H9 (cell line): ENCODE data around the gene TRIM9. TPM values are rescaled to one million over a fixed set of nuclear protein-coding genes. Genes with fewer than 3 reads are reported as not detected.

Experiments
- DNase-seq: peaks from one replicate; pipeline ENCODE4 v3.0.0-alpha.2; 2017
- H2AFZ ChIP-seq: one replicate; pipeline ENCODE4 v1.6.1; 2013; ENCODE audit warnings: mild to moderate bottlenecking, low read length, control low read depth, moderate library complexity
- H2AK5ac ChIP-seq: 2 replicates; pipeline ENCODE4 v1.6.1; 2013; ENCODE audit warnings: low read length, control low read depth, mixed read lengths; ENCODE audit not compliant: insufficient read length
- H2BK120ac ChIP-seq: one replicate; pipeline ENCODE4 v1.6.1; 2013; ENCODE audit warnings: low read depth, mild to moderate bottlenecking, low read length, control low read depth, inconsistent platforms; ENCODE audit not compliant: poor library complexity, severe bottlenecking
- H2BK12ac ChIP-seq: 2 replicates; pipeline ENCODE4 v1.6.1; 2013; ENCODE audit warnings: low read length, control low read depth, mixed read lengths, low read depth; ENCODE audit not compliant: insufficient read length
- H2BK15ac ChIP-seq: 2 replicates; pipeline ENCODE4 v1.6.1; 2013; ENCODE audit warnings: low read depth, low read length, control low read depth
- H2BK20ac ChIP-seq: one replicate; pipeline ENCODE4 v1.6.1; 2013; ENCODE audit warnings: low read depth, mild to moderate bottlenecking, low read length, control low read depth, inconsistent platforms; ENCODE audit not compliant: poor library complexity, severe bottlenecking
- H2BK5ac ChIP-seq: 2 replicates; pipeline ENCODE4 v1.6.1; 2013; ENCODE audit warnings: low read length, control low read depth, mixed read lengths; ENCODE audit not compliant: insufficient read length
- H3K14ac ChIP-seq: 2 replicates; pipeline ENCODE4 v1.6.1; 2013; ENCODE audit warnings: low read length, control low read depth; ENCODE audit not compliant: insufficient read depth
- H3K18ac ChIP-seq: 2 replicates; pipeline ENCODE4 v1.6.1; 2013; ENCODE audit warnings: low read depth, mild to moderate bottlenecking, mixed read lengths, low read length, control low read depth; ENCODE audit not compliant: insufficient read length
- H3K23ac ChIP-seq: 2 replicates; pipeline ENCODE4 v1.6.1; 2013; ENCODE audit warnings: low read length, control low read depth, mixed read lengths, low read depth; ENCODE audit not compliant: insufficient read length
- H3K23me2 ChIP-seq: 2 replicates; pipeline ENCODE4 v1.6.1; 2013; ENCODE audit warnings: low read depth, mild to moderate bottlenecking, mixed read lengths, low read length, control low read depth; ENCODE audit not compliant: insufficient read length, poor library complexity, severe bottlenecking
- H3K27ac ChIP-seq: 2 replicates; pipeline ENCODE4 v1.5.1; 2013; ENCODE audit warnings: low read length, control low read depth, mixed read lengths, low read depth; ENCODE audit not compliant: insufficient read length
- H3K27me3 ChIP-seq: 2 replicates; pipeline ENCODE4 v1.6.1; 2013; ENCODE audit warnings: low read length, control low read depth, inconsistent platforms; ENCODE audit not compliant: insufficient read depth
- H3K4ac ChIP-seq: 2 replicates; pipeline ENCODE4 v1.6.1; 2013; ENCODE audit warnings: low read depth, mild to moderate bottlenecking, control low read depth, inconsistent platforms, low read length, moderate library complexity
- H3K4me1 ChIP-seq: 2 replicates; pipeline ENCODE4 v1.6.1; 2013; ENCODE audit warnings: low read length, control low read depth, inconsistent platforms; ENCODE audit not compliant: insufficient read depth
- H3K4me2 ChIP-seq: 2 replicates; pipeline ENCODE4 v1.6.1; 2013; ENCODE audit warnings: low read length, control low read depth, mixed read lengths; ENCODE audit not compliant: insufficient read length, insufficient read depth
- H3K56ac ChIP-seq: 2 replicates; pipeline ENCODE4 v1.6.1; 2013; ENCODE audit warnings: low read depth, mild to moderate bottlenecking, mixed read lengths, low read length, control low read depth; ENCODE audit not compliant: insufficient read length
- H3K79me1 ChIP-seq: 2 replicates; pipeline ENCODE4 v1.6.1; 2013; ENCODE audit warnings: low read depth, mild to moderate bottlenecking, moderate library complexity, low read length, control low read depth, inconsistent platforms; ENCODE audit not compliant: insufficient read depth, poor library complexity, severe bottlenecking
- H3K79me2 ChIP-seq: 2 replicates; pipeline ENCODE4 v1.6.1; 2013; ENCODE audit warnings: low read length, control low read depth, inconsistent platforms; ENCODE audit not compliant: insufficient read depth
- H3K9ac ChIP-seq: 2 replicates; pipeline ENCODE4 v1.6.1; 2013; ENCODE audit warnings: low read length, control low read depth, mixed read lengths; ENCODE audit not compliant: insufficient read length; ENCODE audit errors: extremely low read depth
- H3K9me3 ChIP-seq: one replicate; pipeline ENCODE4 v1.6.1; 2013; ENCODE audit warnings: low read depth, low read length, inconsistent platforms; ENCODE audit not compliant: control insufficient read depth
- H3T11ph ChIP-seq: one replicate; pipeline ENCODE4 v1.6.1; 2013; ENCODE audit warnings: mild to moderate bottlenecking, low read length, control low read depth, inconsistent platforms
- H4K20me1 ChIP-seq: one replicate; pipeline ENCODE4 v1.6.1; 2013; ENCODE audit not compliant: control insufficient read depth, insufficient read length, insufficient read depth
- H4K5ac ChIP-seq: 2 replicates; pipeline ENCODE4 v1.6.1; 2013; ENCODE audit warnings: low read depth, mild to moderate bottlenecking, mixed read lengths, low read length, control low read depth; ENCODE audit not compliant: insufficient read length
- H4K8ac ChIP-seq: replicated peaks from 2 replicates; pipeline ENCODE4 v1.6.1; 2013; ENCODE audit warnings: low read length, control low read depth, mixed read lengths, low read depth; ENCODE audit not compliant: insufficient read length
- H4K91ac ChIP-seq: 2 replicates; pipeline ENCODE4 v1.6.1; 2013; ENCODE audit warnings: low read depth, mild to moderate bottlenecking, moderate library complexity, mixed read lengths, low read length, control low read depth; ENCODE audit not compliant: insufficient read length
- H3K27ac Mint-ChIP-seq, 3 experiments: 2 replicates in 2 of 3; 3 replicates in 1 of 3; pipeline ENCODE4 v1.8.0; 2020 to 2021; ENCODE audit warnings: mixed read lengths in 3 of 3, mild to moderate bottlenecking in 1 of 3, moderate library complexity in 1 of 3
- H3K27me3 Mint-ChIP-seq: 2 replicates; pipeline ENCODE4 v1.8.0; 2021; ENCODE audit warnings: low read depth, mild to moderate bottlenecking, moderate library complexity, mixed read lengths
- H3K36me3 Mint-ChIP-seq, 3 experiments: 2 replicates in 2 of 3; 3 replicates in 1 of 3; pipeline ENCODE4 v1.8.0; 2020 to 2021; ENCODE audit warnings: low read depth in 3 of 3, mixed read lengths in 3 of 3; ENCODE audit not compliant: insufficient read depth in 1 of 3
- H3K4me1 Mint-ChIP-seq, 2 experiments: 2 replicates each; pipeline ENCODE4 v1.8.0; 2020; ENCODE audit warnings: mixed read lengths in 2 of 2
- H3K4me3 Mint-ChIP-seq, 2 experiments: 2 replicates in 1 of 2; 3 replicates in 1 of 2; pipeline ENCODE4 v1.8.0; 2020 to 2021; ENCODE audit warnings: mild to moderate bottlenecking in 2 of 2, mixed read lengths in 2 of 2, moderate library complexity in 1 of 2
- H3K9me3 Mint-ChIP-seq, 2 experiments: 2 replicates in 1 of 2; 3 replicates in 1 of 2; pipeline ENCODE4 v1.8.0; 2020; ENCODE audit warnings: mild to moderate bottlenecking in 2 of 2, mixed read lengths in 2 of 2, moderate library complexity in 1 of 2
- CTCF ChIP-seq: fragments of 200-600 bp; sonication (generic); conservative IDR thresholded peaks from 3 replicates; pipeline ENCODE4 v1.8.0; 2021; ENCODE audit warnings: antibody characterized with exemption, mild to moderate bottlenecking
- WGBS: extraction: QIAGEN DNeasy Blood & Tissue Kit; methylation state at CpG from one replicate; pipeline ENCODE4 v1.1.7; 2013; ENCODE audit warnings: missing lambda C conversion rate, low lambda C conversion rate, mixed read lengths; ENCODE audit not compliant: insufficient read length; ENCODE audit errors: extremely low coverage; 5-methylcytosine and 5-hydroxymethylcytosine counted together
- total RNA-seq: library from RNA; stranded (reverse); gene quantifications from 2 replicates; pipeline ENCODE4 v1.2.1, GENCODE V29; 2021

Gene TRIM9
- total RNA-seq, 1 experiment from 2014 or later = 0.98 TPM

DNA sequence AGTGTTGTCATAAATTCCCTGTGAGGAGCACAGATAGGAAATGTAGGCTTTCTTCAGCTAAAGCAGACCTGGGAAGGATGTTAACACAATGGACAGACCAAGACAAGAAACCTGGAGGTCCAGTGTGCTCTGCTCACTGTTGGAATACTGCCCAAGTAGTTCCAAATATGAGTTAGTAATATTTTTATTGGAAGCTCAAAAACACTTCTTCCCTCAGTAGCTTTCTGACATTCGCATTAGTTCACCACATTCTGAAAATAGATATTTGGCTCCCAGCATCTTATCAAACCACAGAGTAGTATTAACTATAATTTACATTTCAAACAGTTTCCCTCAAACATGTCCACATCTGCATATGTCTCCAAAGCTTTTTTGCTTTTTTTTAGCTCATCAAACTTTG, 75.8 kb downstream of the TRIM9 start:
- peaks cover 4 to 7% of the 10 kb centered on the region in 2 experiments; a peak in 4 of 5 replicates for H3K9me3 Mint-ChIP-seq
- H3K4me3 Mint-ChIP-seq = no peak overlapping the region
- Histone ChIP-seq H2BK20ac (no peak overlapping the region), H3K4me1 (no peaks in the 10 kb centered on the region), H3K14ac (no peak overlapping the region), H3K23ac (no peak overlapping the region), H2AK5ac (no peak overlapping the region), H4K8ac (no peak overlapping the region), H2BK15ac (no peak overlapping the region), H3K23me2 (no peaks in the 10 kb centered on the region), H3K27ac (no peak overlapping the region), H3K56ac (no peak overlapping the region), H3K9ac (no peak overlapping the region), H3K9me3 (no peaks in the 10 kb centered on the region), H3T11ph (no peak overlapping the region), H3K18ac (no peak overlapping the region), H3K4ac (no peak overlapping the region), H4K91ac (no peak overlapping the region), H2AFZ (no peak overlapping the region), H3K4me2 (no peak overlapping the region), H4K20me1 (no peaks in the 10 kb centered on the region), H3K27me3 (no peaks in the 10 kb centered on the region), H2BK12ac (no peak overlapping the region), H3K79me2 (no peaks in the 10 kb centered on the region), H2BK120ac (no peak overlapping the region), H4K5ac (no peak overlapping the region), H2BK5ac (no peak overlapping the region), H3K79me1 (no peaks in the 10 kb centered on the region)
- no peak overlapping the region for H3K27ac Mint-ChIP-seq
- no peak for DNase-seq
- WGBS = no CpG with 5 or more reads among the region's 1 CpG
- no peak for TF ChIP-seq CTCF
- peaks cover 0 to 5% (median 4%) of the 10 kb centered on the region in 3 experiments; a peak in 1 of 7 replicates for H3K36me3 Mint-ChIP-seq
- no peaks in the 10 kb centered on the region; the same call in 1 of the 2 replicates for H3K27me3 Mint-ChIP-seq
- peaks cover 0 to 2% of the 10 kb centered on the region in 2 experiments; a peak in 1 of 4 replicates for H3K4me1 Mint-ChIP-seq
